ENCODE measurements around the gene ZNF438. TPM values are rescaled to one million over a fixed set of nuclear protein-coding genes. Genes with fewer than 3 reads are reported as not detected.

ZNF438 gene
- total and polyA plus RNA-seq, 2 of the 13 experiments (the other 11 are each of a cell fraction or from before 2014, with no cell fraction given) = 0.75 to 0.83 TPM

GRCh38 chr10:30943451-30943850 is 88.2 kb downstream of the ZNF438 start:
- Histone ChIP-seq H4K20me1 (ENCODE audit: insufficient read depth, low read length) (no peaks in the 10 kb centered on the region), H2AFZ (ENCODE audit: low read length) (no peak overlapping the region), H3K36me3 (replicated peaks in 1 of 2; ENCODE audit: control insufficient read depth in 1 of 2, insufficient read depth in 2 of 2, low read length in 2 of 2) (no peaks in the 10 kb centered on the region), H3K4me1 (ENCODE audit: insufficient read depth, low read length) (peaks cover 11% of the 10 kb centered on the region), H3K4me3 (replicated peaks in 1 of 3; ENCODE audit: insufficient read depth in 1 of 3, low read depth in 2 of 3, low read length in 3 of 3) (no peak overlapping the region), H3K27ac (ENCODE audit: extremely low read length, insufficient read depth, low read length) (no peak overlapping the region), H3K9ac (ENCODE audit: insufficient read depth, low read depth, low read length) (no peak overlapping the region), H3K27me3 (ENCODE audit: control insufficient read depth in 1 of 2, insufficient read depth in 2 of 2, low read length in 2 of 2) (no peaks in the 10 kb centered on the region), H3K4me2 (ENCODE audit: low read depth, low read length) (no peak overlapping the region), H3K79me2 (ENCODE audit: insufficient read depth, low read length) (no peaks in the 10 kb centered on the region), H3K9me3 (ENCODE audit: low read length) (no peaks in the 10 kb centered on the region)
- no TSS peak for BruUV-seq (replicated peaks)
- intact Hi-C loops (cut with micrococcal nuclease; ENCODE audit: unreplicated experiment) = no loop called here
- no peak for FAIRE-seq
- ChIA-PET POLR2A (no interaction called here), CTCF (ENCODE audit: low intra/inter-chr PET ratio, low total read pairs) (no interaction called here)
- ATAC-seq = no peak
- no peak for DNase-seq (ENCODE audit: low spot score)
- in situ Hi-C loops (cut with HindIII; ENCODE audit: extremely low pct_ligation_motif_present, low pct_unique_long_range_greater_than_20kb) = no loop called here
- TF ChIP-seq CC2D1A (CRISPR knock-in tag; IDR thresholded peaks at IDR 0.05) (no peak), PCBP2 (optimal IDR thresholded peaks at IDR 0.05; ENCODE audit: low read depth, low read length, poor library complexity, severe bottlenecking) (no peak), EZH2 (conservative IDR thresholded peaks at IDR 0.05; ENCODE audit: low read depth, low read length) (no peak), NFATC3 (CRISPR knock-in tag; IDR thresholded peaks at IDR 0.05) (no peak), CTCF (CRISPR knock-in tag; IDR thresholded peaks at IDR 0.05) (no peak), THAP7 (CRISPR knock-in tag; IDR thresholded peaks at IDR 0.05) (no peak), GATA4 (IDR thresholded peaks at IDR 0.05; ENCODE audit: borderline replicate concordance, low read depth) (no peak), THRA (CRISPR knock-in tag; IDR thresholded peaks at IDR 0.05; ENCODE audit: borderline replicate concordance) (no peak), ZNF30 (CRISPR knock-in tag; IDR thresholded peaks at IDR 0.05) (no peak), CREM (IDR thresholded peaks at IDR 0.05) (no peak), CREM (CRISPR knock-in tag; IDR thresholded peaks at IDR 0.05) (no peak), ARID4A (CRISPR knock-in tag; IDR thresholded peaks at IDR 0.05; ENCODE audit: borderline replicate concordance) (no peak), ZNF737 (CRISPR knock-in tag; IDR thresholded peaks at IDR 0.05; ENCODE audit: borderline replicate concordance) (no peak)
- TF ChIP-seq, protein P1, sequence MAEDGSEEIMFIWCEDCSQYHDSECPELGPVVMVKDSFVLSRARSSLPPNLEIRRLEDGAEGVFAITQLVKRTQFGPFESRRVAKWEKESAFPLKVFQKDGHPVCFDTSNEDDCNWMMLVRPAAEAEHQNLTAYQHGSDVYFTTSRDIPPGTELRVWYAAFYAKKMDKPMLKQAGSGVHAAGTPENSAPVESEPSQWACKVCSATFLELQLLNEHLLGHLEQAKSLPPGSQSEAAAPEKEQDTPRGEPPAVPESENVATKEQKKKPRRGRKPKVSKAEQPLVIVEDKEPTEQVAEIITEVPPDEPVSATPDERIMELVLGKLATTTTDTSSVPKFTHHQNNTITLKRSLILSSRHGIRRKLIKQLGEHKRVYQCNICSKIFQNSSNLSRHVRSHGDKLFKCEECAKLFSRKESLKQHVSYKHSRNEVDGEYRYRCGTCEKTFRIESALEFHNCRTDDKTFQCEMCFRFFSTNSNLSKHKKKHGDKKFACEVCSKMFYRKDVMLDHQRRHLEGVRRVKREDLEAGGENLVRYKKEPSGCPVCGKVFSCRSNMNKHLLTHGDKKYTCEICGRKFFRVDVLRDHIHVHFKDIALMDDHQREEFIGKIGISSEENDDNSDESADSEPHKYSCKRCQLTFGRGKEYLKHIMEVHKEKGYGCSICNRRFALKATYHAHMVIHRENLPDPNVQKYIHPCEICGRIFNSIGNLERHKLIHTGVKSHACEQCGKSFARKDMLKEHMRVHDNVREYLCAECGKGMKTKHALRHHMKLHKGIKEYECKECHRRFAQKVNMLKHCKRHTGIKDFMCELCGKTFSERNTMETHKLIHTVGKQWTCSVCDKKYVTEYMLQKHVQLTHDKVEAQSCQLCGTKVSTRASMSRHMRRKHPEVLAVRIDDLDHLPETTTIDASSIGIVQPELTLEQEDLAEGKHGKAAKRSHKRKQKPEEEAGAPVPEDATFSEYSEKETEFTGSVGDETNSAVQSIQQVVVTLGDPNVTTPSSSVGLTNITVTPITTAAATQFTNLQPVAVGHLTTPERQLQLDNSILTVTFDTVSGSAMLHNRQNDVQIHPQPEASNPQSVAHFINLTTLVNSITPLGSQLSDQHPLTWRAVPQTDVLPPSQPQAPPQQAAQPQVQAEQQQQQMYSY (CRISPR knock-in tag; IDR thresholded peaks at IDR 0.05) = no peak

All from HepG2 (cell line).